GM13976 (cell line): ENCODE measurements around the gene CPNE1.

Experiments
- DNase-seq: peaks from one replicate; pipeline ENCODE4 v3.0.0; 2012; ENCODE audit warnings: low spot score
- in situ Hi-C: fragments of 300-500 bp; cut with MboI; formaldehyde crosslinking; loops from one replicate; pipeline ENCODE4 v1.12.0; 2022; ENCODE audit warnings: low sequenced_read_pairs, mixed read lengths, inconsistent platforms; ENCODE audit not compliant: unreplicated experiment
- TF ChIP-seq, protein P1 (sequence below): IDR thresholded peaks from 2 replicates; pipeline ENCODE4 v1.5.1; 2012; ENCODE audit warnings: borderline replicate concordance, mild to moderate bottlenecking; ENCODE audit not compliant: insufficient read depth; ENCODE audit errors: extremely low read depth, missing control alignments, control extremely low read depth

CPNE1 gene

DNA sequence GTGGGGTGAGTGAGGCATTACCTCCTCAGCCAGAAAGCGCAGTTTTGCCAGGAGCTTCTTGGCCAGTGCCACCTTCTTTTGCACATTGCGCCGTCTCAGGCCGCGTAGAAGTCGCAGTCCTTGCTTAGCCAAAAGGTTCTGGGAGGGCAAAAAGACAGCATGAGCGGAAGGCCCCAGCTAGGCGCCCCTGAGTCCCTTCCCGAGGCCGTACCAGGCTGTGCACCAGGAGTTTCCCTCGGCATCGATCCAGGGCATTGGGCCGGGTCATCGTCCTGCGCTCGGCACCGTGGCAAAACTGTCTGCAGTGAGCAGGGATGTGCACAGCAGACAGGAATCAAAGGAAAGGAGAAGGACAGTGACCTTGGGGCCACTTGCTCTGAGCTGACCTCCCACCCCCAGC is 69.2 kb downstream of the CPNE1 start:
- no peak for DNase-seq
- in situ Hi-C loops = no loop called here

DNA sequence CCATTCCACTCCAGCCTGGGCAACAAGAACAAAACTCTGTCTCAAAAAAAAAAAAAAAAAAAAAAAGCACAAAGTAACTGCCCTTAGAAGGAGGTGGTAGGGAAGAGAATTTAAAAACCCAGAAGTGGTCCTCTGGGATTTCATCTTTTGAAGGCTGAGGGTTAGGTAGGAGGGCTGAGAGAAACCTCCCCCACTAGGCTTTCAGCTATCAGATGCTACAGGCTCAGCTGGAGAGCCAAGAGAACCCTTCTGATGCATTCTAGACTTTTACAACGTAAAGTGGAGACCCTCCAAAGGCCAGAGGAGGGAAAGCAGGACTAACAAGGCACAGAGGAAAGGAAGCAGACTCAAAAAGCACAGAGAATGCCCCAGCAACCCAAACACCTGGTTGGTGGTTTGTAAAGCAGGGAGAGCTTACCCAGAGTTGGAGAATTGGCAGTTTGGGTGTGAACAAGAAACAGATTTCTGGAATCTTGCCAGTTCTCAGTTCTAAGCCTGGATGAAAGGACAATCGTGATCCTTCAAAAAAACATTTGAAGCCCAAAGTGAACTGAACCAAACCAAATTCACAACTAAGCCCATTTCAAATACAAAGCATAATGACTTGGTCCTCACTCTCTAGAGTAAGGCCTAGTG is 72.2 kb downstream of the CPNE1 start:
- TF ChIP-seq, protein P1, sequence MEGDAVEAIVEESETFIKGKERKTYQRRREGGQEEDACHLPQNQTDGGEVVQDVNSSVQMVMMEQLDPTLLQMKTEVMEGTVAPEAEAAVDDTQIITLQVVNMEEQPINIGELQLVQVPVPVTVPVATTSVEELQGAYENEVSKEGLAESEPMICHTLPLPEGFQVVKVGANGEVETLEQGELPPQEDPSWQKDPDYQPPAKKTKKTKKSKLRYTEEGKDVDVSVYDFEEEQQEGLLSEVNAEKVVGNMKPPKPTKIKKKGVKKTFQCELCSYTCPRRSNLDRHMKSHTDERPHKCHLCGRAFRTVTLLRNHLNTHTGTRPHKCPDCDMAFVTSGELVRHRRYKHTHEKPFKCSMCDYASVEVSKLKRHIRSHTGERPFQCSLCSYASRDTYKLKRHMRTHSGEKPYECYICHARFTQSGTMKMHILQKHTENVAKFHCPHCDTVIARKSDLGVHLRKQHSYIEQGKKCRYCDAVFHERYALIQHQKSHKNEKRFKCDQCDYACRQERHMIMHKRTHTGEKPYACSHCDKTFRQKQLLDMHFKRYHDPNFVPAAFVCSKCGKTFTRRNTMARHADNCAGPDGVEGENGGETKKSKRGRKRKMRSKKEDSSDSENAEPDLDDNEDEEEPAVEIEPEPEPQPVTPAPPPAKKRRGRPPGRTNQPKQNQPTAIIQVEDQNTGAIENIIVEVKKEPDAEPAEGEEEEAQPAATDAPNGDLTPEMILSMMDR = no peak
- in situ Hi-C loops = no loop called here
- no peak for DNase-seq

More for the DNA sequence above, 69.2 kb downstream of the CPNE1 start:
- TF ChIP-seq, protein P1 = no peak

DNA sequence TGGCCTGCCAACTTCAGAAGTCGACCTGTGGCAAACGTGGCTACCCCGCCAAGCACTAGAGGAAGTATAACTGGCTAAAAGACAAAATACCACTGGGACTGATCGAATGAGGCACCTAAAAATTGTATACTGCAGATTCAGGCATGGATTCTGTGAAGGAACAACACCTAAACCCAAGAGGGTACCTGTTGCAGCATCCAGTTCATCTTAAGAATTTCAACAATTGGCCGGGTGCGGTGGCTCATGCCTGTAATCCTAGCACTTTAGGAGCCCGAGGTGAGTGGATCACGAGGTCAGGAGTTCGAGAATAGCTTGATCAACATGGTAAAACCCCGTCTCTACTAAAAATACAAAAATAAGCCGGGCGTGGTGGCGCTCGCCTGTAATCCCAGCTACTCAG is 76.3 kb downstream of the CPNE1 start:
- in situ Hi-C loops = no loop called here
- TF ChIP-seq, protein P1 = no peak
- DNase-seq = no peak

DNA sequence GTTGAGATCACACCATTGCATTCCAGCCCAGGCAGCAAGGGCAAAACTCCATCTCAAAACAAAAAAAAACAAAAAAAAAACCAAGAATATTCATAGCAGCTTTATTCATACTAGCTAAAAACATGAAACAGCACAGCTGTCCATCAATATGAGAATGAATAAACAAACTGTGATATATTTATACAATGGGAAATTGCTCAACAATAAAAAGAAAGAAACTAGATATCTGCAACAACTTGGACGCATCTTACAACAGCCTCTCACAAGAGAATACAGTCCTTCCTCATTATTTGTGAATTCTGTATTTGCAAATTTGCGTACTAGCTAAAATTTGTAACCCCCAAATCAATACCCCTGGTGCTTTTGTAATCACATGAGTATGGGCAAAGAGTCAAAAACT is 77.3 kb downstream of the CPNE1 start:
- TF ChIP-seq, protein P1 = no peak
- no peak for DNase-seq
- in situ Hi-C loops = no loop called here

DNA sequence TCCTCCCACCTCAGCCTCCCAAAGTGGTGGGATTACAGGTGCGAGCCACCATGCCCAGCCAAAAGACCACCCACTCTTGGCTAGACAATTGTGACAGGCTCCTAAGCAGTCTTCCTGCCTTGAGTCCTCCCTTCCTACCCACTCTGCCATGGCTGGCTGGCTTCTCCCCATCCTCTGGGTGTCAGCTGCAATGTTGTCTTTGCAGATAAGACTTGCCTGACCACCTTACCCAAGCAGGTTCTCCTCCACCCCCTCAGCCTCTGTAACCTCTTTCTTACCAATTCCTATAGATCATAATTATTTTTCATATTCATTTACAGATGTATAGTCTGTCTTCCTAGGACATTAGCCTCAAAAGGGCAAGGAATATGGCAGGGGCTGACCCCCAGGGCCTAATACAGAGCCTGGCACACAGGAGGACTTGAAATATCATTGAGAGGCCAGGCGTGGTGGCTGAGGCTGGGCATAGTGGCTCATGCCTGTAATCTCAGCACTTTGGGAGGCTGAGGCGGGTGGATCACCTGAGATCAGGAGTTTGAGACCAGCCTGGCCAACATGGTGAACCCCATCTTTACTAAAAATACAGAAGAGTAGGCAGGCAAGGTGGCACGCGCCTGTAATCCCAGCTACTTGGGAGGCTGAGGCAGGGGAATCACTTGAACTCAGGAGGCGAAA is 77.8 kb downstream of the CPNE1 start:
- in situ Hi-C loops = no loop called here
- no peak for DNase-seq
- TF ChIP-seq, protein P1 = no peak

DNA sequence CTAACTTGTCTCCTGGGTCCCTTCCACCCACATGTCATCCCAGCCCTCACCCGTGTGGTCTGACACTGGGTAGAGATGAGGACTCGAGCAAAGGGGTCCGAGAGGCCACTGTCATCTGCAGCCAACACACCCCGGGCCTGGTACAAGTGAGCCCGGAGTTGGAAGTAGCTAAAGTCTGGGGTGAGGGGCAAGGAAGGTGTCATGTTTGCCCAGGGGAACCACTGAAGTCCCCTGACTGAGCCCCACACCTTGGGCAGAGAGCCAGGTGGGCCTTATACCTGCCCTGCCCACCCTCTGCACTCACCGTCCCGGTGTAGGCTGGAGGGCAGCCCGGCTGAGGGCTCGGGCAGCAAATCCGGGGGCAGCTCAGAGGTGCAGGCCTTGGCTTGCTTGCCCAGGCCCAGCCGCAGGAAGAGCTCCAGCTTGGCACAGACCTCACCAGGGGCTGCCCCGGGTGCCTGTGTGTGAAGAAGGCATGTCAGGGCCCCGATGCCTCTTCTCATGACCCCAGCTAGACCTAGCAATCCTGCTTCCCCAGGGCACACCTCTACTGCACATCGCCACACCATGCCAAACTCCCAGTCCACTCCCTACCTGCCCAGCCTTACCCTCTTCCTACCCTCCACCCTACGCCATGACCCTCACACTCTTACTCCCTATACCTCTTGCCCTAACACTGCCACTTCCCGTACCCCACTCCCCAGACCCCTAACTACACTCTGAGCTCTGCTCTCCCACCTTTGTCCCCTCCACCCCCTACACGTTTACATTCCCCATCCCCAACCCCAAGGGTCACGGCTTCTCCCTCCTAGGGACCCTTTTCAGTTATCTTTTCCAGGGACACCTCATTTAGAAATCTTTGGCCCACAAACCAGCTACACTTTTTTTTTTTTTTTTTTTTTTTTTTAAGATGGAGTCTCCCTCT is 80.8 kb downstream of the CPNE1 start:
- TF ChIP-seq, protein P1 = no peak
- in situ Hi-C loops = no loop called here
- DNase-seq = peak; percentile 35
